Immature natural killer cell (primary cell): Measurements from ENCODE around the gene AHNAK. TPM values are rescaled to one million over a fixed set of nuclear protein-coding genes. Genes with fewer than 3 reads are reported as not detected.
"Not testable (repeated sequence)": the region's sequence is repeated elsewhere in the genome, so short reads cannot be mapped to it uniquely, and the experiment has no call there.

Experiments used
- DNase-seq, 3 donors: peaks; one replicate each; pipeline ENCODE4 v3.0.0; 2022; ENCODE audit warnings: mixed read lengths in 1 of 3
- H3K27ac Mint-ChIP-seq, 6 donors: one replicate each; pipeline ENCODE4 v1.8.0; 2020; ENCODE audit warnings: mixed read lengths in 6 of 6, mild to moderate bottlenecking in 5 of 6, inconsistent platforms in 4 of 6, moderate library complexity in 3 of 6
- H3K27me3 Mint-ChIP-seq, 3 donors: one replicate each; pipeline ENCODE4 v1.8.0; 2020 to 2021; ENCODE audit warnings: low read depth in 3 of 3, mild to moderate bottlenecking in 3 of 3, mixed read lengths in 3 of 3, moderate library complexity in 3 of 3, inconsistent platforms in 1 of 3
- H3K36me3 Mint-ChIP-seq, 3 donors: one replicate each; pipeline ENCODE4 v1.8.0; 2020; ENCODE audit warnings: mixed read lengths in 3 of 3, inconsistent platforms in 2 of 3, mild to moderate bottlenecking in 2 of 3
- H3K4me1 Mint-ChIP-seq, 2 donors: one replicate each; pipeline ENCODE4 v1.8.0; 2020; ENCODE audit warnings: inconsistent platforms in 2 of 2, mild to moderate bottlenecking in 2 of 2, mixed read lengths in 2 of 2, moderate library complexity in 1 of 2
- H3K4me3 Mint-ChIP-seq, 5 donors: one replicate each; pipeline ENCODE4 v1.8.0; 2020; ENCODE audit warnings: mild to moderate bottlenecking in 5 of 5, mixed read lengths in 5 of 5, inconsistent platforms in 3 of 5, moderate library complexity in 3 of 5
- H3K9me3 Mint-ChIP-seq, 6 donors: one replicate each; pipeline ENCODE4 v1.8.0; 2020; ENCODE audit warnings: mild to moderate bottlenecking in 6 of 6, mixed read lengths in 6 of 6, inconsistent platforms in 4 of 6, moderate library complexity in 3 of 6
- polyA plus RNA-seq, 3 donors: library from polyadenylated mRNA; unstranded; fragments of 300-500 nt; fragmentation: Illumina TruSeq; gene quantifications; one replicate each; pipeline ENCODE4 v1.2.3, GENCODE V29; 2021

Gene AHNAK
- polyA plus RNA-seq, 3 donors from 2014 or later = 45.0 to 217 (median 57.2) TPM

DNA sequence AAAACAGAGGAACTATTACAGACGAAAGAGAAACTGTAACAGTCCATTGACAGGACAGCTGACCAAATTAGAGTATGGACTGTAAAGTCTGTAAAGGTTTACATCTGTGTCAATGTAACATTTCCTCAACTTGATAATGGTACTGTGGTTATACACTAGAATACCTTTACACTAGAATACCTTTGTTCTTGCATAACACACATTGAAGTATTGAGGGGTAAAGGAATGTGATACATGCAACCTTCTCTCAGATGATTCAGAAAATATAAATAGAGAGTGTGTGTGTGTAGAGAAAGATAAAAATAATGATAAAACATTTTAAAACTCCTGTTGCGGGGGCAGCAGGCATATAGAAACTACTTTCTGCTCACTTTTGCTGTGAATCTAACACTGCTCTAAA is 32.6 kb upstream of the AHNAK start:
- DNase-seq = no peak
- H3K9me3 Mint-ChIP-seq = no peaks in the 10 kb centered on the region
- no peak overlapping the region for H3K4me3 Mint-ChIP-seq
- no peaks in the 10 kb centered on the region for H3K27me3 Mint-ChIP-seq
- peaks cover 8% of the 10 kb centered on the region in 2 donors for H3K4me1 Mint-ChIP-seq
- no peak overlapping the region for H3K27ac Mint-ChIP-seq
- peaks cover 3 to 20% (median 14%) of the 10 kb centered on the region in 3 donors for H3K36me3 Mint-ChIP-seq

DNA sequence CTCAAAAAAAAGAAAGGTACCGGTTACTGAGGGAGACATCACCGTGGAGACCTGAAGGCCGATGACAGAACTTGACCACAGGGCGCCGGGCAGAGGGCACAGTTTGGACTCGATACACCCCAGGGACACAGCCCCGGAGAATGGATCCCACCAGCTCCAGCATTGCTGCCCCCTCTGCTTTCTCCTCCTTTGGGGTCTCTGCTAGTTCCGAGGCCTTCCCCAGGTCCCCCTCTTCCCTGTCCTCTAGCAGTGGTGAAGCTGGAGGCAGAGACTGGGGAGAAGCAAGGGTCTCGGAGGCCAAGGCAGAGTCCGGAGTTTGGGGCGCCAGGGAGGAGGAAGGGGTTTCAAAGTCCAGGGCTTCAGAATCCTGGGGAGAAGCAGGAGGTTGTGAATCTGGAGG is 31.9 kb upstream of the AHNAK start:
- H3K36me3 Mint-ChIP-seq = peaks cover 3 to 20% (median 14%) of the 10 kb centered on the region in 3 donors
- no peak overlapping the region for H3K4me3 Mint-ChIP-seq

DNA sequence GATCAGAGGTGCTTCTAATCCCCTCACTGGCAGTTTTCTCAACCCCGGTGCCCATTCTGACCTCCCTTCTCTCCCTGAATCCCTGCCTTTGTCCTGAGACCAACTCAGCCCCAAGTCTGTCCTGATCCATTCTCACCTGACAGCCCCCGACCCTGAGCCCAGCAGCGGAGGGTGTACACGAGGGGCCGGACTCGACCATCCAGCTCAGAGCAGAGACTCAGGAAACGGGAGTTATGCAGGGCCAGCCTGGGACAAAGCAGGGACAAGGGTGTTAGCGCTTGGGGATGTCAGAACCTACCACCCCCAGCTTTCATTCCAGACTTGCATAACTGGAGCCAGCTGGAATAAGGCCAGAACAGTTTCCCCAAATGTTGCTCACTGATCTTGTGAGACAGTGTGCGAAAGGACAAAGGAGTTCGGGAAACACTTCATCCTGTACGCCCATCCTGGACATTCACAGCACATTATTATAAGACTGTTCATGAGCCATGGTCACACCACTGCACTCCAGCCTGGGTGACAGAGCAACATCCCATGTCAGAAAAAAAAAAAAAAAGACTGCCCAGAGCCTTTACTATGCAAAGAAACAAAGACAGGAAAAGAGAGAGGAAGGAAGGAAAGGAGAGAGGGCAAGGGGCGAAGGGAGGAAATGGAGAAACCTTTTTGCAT is 30.6 kb upstream of the AHNAK start:
- H3K27me3 Mint-ChIP-seq = peaks cover 5 to 11% (median 6%) of the 10 kb centered on the region in 3 donors
- DNase-seq = no peak
- no peak overlapping the region for H3K4me3 Mint-ChIP-seq
- H3K27ac Mint-ChIP-seq = no peak overlapping the region
- H3K9me3 Mint-ChIP-seq = no peaks in the 10 kb centered on the region
- peaks cover 28 to 29% of the 10 kb centered on the region in 2 donors for H3K4me1 Mint-ChIP-seq
- peaks cover 3 to 24% (median 10%) of the 10 kb centered on the region in 3 donors for H3K36me3 Mint-ChIP-seq

More for the DNA sequence above, 31.9 kb upstream of the AHNAK start:
- DNase-seq = no peak
- no peak overlapping the region for H3K27ac Mint-ChIP-seq
- peaks cover 15% of the 10 kb centered on the region in 2 donors for H3K4me1 Mint-ChIP-seq
- H3K27me3 Mint-ChIP-seq = peaks cover 5 to 6% (median 6%) of the 10 kb centered on the region in 3 donors
- H3K9me3 Mint-ChIP-seq = no peaks in the 10 kb centered on the region

GRCh38 chr11:62575837-62576236 is 29.2 kb upstream of the AHNAK start:
- Mint-ChIP-seq H3K36me3 (peaks cover 11 to 28% (median 18%) of the 10 kb centered on the region in 3 donors), H3K4me1 (peaks cover 38 to 42% of the 10 kb centered on the region in 2 donors), H3K4me3 (peak overlapping the region in 4 of 5 donors; percentile 30 to 97 (median 66)), H3K27ac (peak overlapping the region in 1 of 6 donors; percentile 27), H3K9me3 (no peaks in the 10 kb centered on the region), H3K27me3 (peaks cover 5 to 11% (median 9%) of the 10 kb centered on the region in 3 donors)
- no peak for DNase-seq

DNA sequence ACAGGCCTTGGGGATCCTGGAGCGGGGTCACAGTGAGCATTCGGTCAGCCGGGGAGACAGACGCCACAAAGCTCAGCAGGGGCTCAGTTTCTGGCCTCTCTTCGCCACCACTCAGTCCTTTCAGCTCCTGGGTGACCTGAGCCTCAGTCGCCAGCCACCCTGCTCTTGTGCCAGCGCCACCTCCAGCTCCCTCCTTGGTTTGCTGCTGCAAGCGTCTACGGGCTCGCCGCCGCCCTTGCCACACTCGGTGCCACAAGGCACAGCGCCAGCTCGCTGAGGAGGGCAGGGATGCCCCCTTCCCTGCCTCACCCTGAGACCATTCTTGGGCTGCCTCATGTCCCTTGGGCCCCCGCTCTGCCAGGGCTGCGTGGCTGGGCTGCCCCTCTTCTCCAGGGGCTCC is 28.6 kb upstream of the AHNAK start:
- Mint-ChIP-seq H3K4me1 (peaks cover 39 to 49% of the 10 kb centered on the region in 2 donors), H3K27me3 (peaks cover 5 to 11% (median 9%) of the 10 kb centered on the region in 3 donors), H3K9me3 (no peaks in the 10 kb centered on the region), H3K36me3 (peaks cover 14 to 28% (median 20%) of the 10 kb centered on the region in 3 donors), H3K27ac (peak overlapping the region in 5 of 6 donors; percentile 88 to 95 (median 93)), H3K4me3 (peak overlapping the region; percentile 97 to 98 (median 97))
- no peak for DNase-seq

DNA sequence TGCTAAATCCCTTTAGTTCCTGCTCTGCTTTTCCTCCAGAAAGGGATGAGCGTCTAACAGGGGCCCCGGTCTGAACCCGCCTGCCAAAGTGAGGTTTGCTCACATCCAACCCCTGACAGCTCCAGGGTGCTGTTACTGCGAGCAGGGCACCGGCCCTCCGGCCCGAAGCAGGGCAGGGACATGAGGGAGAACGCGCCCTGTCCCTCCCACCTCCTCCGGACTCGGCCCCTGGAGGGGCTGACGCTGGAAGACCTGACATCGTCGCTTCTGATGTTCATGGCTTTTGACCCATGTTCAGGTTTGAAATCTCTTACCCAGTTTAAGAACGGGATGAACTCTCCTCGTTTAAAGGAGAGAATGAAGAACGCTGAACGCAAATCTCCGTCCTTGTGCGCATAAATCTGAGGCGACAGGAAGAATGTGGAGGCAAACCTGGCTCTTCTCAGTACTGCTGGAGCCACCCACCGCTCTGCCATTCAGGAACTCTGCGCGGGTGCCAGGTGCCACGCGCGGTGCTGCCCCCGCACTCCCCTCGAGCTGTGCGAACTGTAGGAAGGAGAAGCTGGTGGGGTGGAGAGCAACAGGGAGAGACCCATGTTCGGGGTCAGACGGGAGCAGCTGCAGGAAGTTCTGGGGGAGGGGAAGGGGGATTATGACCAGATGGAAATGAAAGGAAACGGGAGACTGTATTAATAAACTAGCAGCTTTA is 27.9 kb upstream of the AHNAK start:
- no peak for DNase-seq
- H3K9me3 Mint-ChIP-seq = no peaks in the 10 kb centered on the region

GRCh38 chr11:62573592-62574362 is 27.2 kb upstream of the AHNAK start, which contains the start of gene EEF1G:
Gene EEF1G, minus strand, starts transcription at chr11:62573891. Its CDS starts 49 bp downstream, at chr11:62573842.
- peak within 1 kb of the TSS; percentile 97 to 98 (median 97) for H3K4me3 Mint-ChIP-seq
- peaks cover 16 to 32% (median 21%) of the 10 kb centered on the region in 3 donors for H3K36me3 Mint-ChIP-seq
- DNase-seq = peak; percentile 99
- peaks cover 5 to 11% (median 9%) of the 10 kb centered on the region in 3 donors for H3K27me3 Mint-ChIP-seq
- H3K27ac Mint-ChIP-seq = peak within 1 kb of the TSS; percentile 88 to 96 (median 94)
- no peaks in the 10 kb centered on the region for H3K9me3 Mint-ChIP-seq
- peaks cover 39 to 51% of the 10 kb centered on the region in 2 donors for H3K4me1 Mint-ChIP-seq

More for the DNA sequence above, 27.9 kb upstream of the AHNAK start:
- peaks cover 39 to 51% of the 10 kb centered on the region in 2 donors for H3K4me1 Mint-ChIP-seq
- peaks cover 5 to 11% (median 9%) of the 10 kb centered on the region in 3 donors for H3K27me3 Mint-ChIP-seq
- H3K4me3 Mint-ChIP-seq = peak overlapping the region; percentile 97 to 98 (median 97)
- H3K27ac Mint-ChIP-seq = peak overlapping the region; percentile 88 to 96 (median 94)
- peaks cover 16 to 31% (median 21%) of the 10 kb centered on the region in 3 donors for H3K36me3 Mint-ChIP-seq

GRCh38 chr11:62573006-62573591 is 26.5 kb upstream of the AHNAK start:
- peaks cover 39 to 51% of the 10 kb centered on the region in 2 donors for H3K4me1 Mint-ChIP-seq

DNA sequence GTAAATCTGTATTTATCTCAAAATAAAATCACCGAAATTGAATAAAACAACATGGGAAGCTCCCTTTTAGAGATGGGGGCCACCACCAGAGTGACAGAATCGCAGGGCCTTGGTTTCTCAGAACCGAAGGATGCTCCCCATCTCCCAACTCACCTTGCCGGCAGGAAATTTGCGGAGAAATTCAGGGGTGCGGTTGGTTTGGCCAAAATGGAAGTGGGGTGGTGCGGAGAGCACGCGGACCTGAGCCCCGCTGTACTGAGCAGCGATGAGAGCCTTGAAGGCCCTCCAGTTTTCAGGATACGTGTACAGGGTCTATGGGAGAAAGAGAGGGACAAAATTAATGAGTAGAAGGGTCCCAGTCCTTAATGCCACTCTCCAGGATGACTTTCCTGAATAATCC is 25.8 kb upstream of the AHNAK start:
- peaks cover 16 to 36% (median 23%) of the 10 kb centered on the region in 3 donors for H3K36me3 Mint-ChIP-seq
- no peaks in the 10 kb centered on the region for H3K9me3 Mint-ChIP-seq
- peaks cover 5 to 14% (median 9%) of the 10 kb centered on the region in 3 donors for H3K27me3 Mint-ChIP-seq
- H3K4me1 Mint-ChIP-seq = peaks cover 41 to 53% of the 10 kb centered on the region in 2 donors
- no peak for DNase-seq
- peak overlapping the region; percentile 40 to 98 (median 97) for H3K4me3 Mint-ChIP-seq
- peak overlapping the region; percentile 83 to 95 (median 92) for H3K27ac Mint-ChIP-seq

More at GRCh38 chr11:62573006-62573591, 26.5 kb upstream of the AHNAK start:
- Mint-ChIP-seq H3K4me3 (peak overlapping the region; percentile 97 to 98 (median 97)), H3K27me3 (peaks cover 5 to 14% (median 9%) of the 10 kb centered on the region in 3 donors), H3K36me3 (peaks cover 16 to 36% (median 21%) of the 10 kb centered on the region in 3 donors), H3K9me3 (no peaks in the 10 kb centered on the region), H3K27ac (peak overlapping the region; percentile 88 to 96 (median 94))
- DNase-seq = no peak

- not testable (repeated sequence) for H3K4me3 Mint-ChIP-seq, H3K9me3 Mint-ChIP-seq, DNase-seq
- Mint-ChIP-seq H3K36me3 (peaks cover 22 to 36% (median 24%) of the 10 kb centered on the region in 3 donors), H3K27ac (peak overlapping the region in 3 of 6 donors; percentile 12 to 71 (median 69)), H3K4me1 (peaks cover 42 to 63% of the 10 kb centered on the region in 2 donors), H3K27me3 (peaks cover 5 to 14% (median 9%) of the 10 kb centered on the region in 3 donors)
Measured at GRCh38 chr11:62571493-62571892, 24.9 kb upstream of the AHNAK start.

GRCh38 chr11:62570903-62571302 is 24.3 kb upstream of the AHNAK start:
- peaks cover 5 to 14% (median 9%) of the 10 kb centered on the region in 3 donors for H3K27me3 Mint-ChIP-seq
- peak overlapping the region in 5 of 6 donors; percentile 5 to 71 (median 54) for H3K27ac Mint-ChIP-seq
- peaks cover 42 to 65% of the 10 kb centered on the region in 2 donors for H3K4me1 Mint-ChIP-seq
- H3K9me3 Mint-ChIP-seq, DNase-seq: not testable (repeated sequence)
- H3K36me3 Mint-ChIP-seq = peaks cover 23 to 38% (median 29%) of the 10 kb centered on the region in 3 donors
- H3K4me3 Mint-ChIP-seq = peak overlapping the region in 1 of 5 donors; percentile 6

DNA sequence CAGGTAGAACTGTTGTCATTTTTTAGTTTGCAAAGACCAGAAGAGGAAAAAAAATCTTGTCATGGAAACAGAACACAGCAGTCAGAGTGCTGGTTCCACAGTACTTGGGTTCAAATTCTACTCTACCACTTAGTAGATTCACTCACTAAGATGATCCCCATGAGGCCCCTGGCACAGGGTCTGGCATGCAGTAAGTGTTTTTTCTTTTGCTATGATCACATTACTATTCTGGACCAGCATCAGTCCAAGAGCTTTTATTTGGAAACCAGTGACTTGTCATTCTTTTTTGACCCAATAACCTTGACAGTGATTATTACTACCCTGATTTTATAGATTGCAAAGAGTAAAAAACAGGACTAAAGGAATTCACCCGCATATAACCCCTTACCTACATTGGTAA is 23.0 kb upstream of the AHNAK start:
- Mint-ChIP-seq H3K4me1 (peaks cover 36 to 66% of the 10 kb centered on the region in 2 donors), H3K9me3 (no peaks in the 10 kb centered on the region), H3K27ac (peak overlapping the region in 1 of 6 donors; percentile 36), H3K4me3 (no peak overlapping the region), H3K36me3 (peaks cover 29 to 44% (median 35%) of the 10 kb centered on the region in 3 donors), H3K27me3 (peaks cover 5 to 14% (median 9%) of the 10 kb centered on the region in 3 donors)
- no peak for DNase-seq
